ENCODE measurements around the gene ABHD14A. TPM values are rescaled to one million over a fixed set of nuclear protein-coding genes. Genes with fewer than 3 reads are reported as not detected.

ABHD14A gene
- polyA plus RNA-seq, 3 donors = 21.0 to 26.1 (median 26.0) TPM

- DNase-seq (ENCODE audit: low read depth in 3 of 3, low spot score in 2 of 3) = no peak
Measured at GRCh38 chr3:52013802-52014598, 39.1 kb downstream of the ABHD14A start.

GRCh38 chr3:52014613-52015012 lies 39.7 kb downstream of the ABHD14A start:
- DNase-seq (ENCODE audit: low read depth in 3 of 3, low spot score in 2 of 3) = no peak

GRCh38 chr3:52015438-52016228 lies 40.8 kb downstream of the ABHD14A start:
- DNase-seq (ENCODE audit: low read depth in 3 of 3, low spot score in 2 of 3) = no peak

GRCh38 chr3:52017586-52017985 lies 42.7 kb downstream of the ABHD14A start:
- DNase-seq (ENCODE audit: low read depth in 3 of 3, low spot score in 2 of 3) = no peak

GRCh38 chr3:52018319-52019000 lies 43.6 kb downstream of the ABHD14A start:
- DNase-seq (ENCODE audit: low read depth in 3 of 3, low spot score in 2 of 3) = no peak

- no peak for DNase-seq (ENCODE audit: low read depth in 3 of 3, low spot score in 2 of 3)
Measured at GRCh38 chr3:52019352-52020080, 44.7 kb downstream of the ABHD14A start.

- DNase-seq (ENCODE audit: low read depth in 3 of 3, low spot score in 2 of 3) = no peak
Measured at GRCh38 chr3:52020796-52021195, 45.9 kb downstream of the ABHD14A start.

GRCh38 chr3:52021489-52022268 lies 46.8 kb downstream of the ABHD14A start:
- DNase-seq (ENCODE audit: low read depth in 3 of 3, low spot score in 2 of 3) = no peak

GRCh38 chr3:52022323-52023100 lies 47.6 kb downstream of the ABHD14A start:
- no peak for DNase-seq (ENCODE audit: low read depth in 3 of 3, low spot score in 2 of 3)

- no peak for DNase-seq (ENCODE audit: low read depth in 3 of 3, low spot score in 2 of 3)
Measured at GRCh38 chr3:52023101-52023770, 48.4 kb downstream of the ABHD14A start.

- DNase-seq (ENCODE audit: low read depth in 3 of 3, low spot score in 2 of 3) = no peak
Measured at GRCh38 chr3:52023860-52024764, 49.2 kb downstream of the ABHD14A start.

- no peak for DNase-seq (ENCODE audit: low read depth in 3 of 3, low spot score in 2 of 3)
Measured at GRCh38 chr3:52024765-52025452, 50.0 kb downstream of the ABHD14A start.

GRCh38 chr3:52025453-52025852 lies 50.6 kb downstream of the ABHD14A start:
- DNase-seq (ENCODE audit: low read depth in 3 of 3, low spot score in 2 of 3) = no peak

GRCh38 chr3:52026041-52026440 lies 51.2 kb downstream of the ABHD14A start:
- no peak for DNase-seq (ENCODE audit: low read depth in 3 of 3, low spot score in 2 of 3)

GRCh38 chr3:52028572-52028971 lies 53.7 kb downstream of the ABHD14A start:
- DNase-seq (ENCODE audit: low read depth in 3 of 3, low spot score in 2 of 3) = no peak

- no peak for DNase-seq (ENCODE audit: low read depth in 3 of 3, low spot score in 2 of 3)
Measured at GRCh38 chr3:52029053-52029452, 54.2 kb downstream of the ABHD14A start.

- DNase-seq (ENCODE audit: low read depth in 3 of 3, low spot score in 2 of 3) = no peak
Measured at GRCh38 chr3:52029535-52029934, 54.7 kb downstream of the ABHD14A start.
